GM10248 (cell line): Measurements from ENCODE around the gene UNCX.
"Not testable (repeated sequence)": the region's sequence is repeated elsewhere in the genome, so short reads cannot be mapped to it uniquely, and the experiment has no call there.

Source experiments
- CTCF ChIA-PET: fragments of 300-600 bp; sonication (Branson Sonifier 250); formaldehyde crosslinking; extraction: SDS; loops from one replicate; lab custom pipeline; 2021; ENCODE audit warnings: antibody characterized with exemption; lab: Yijun Ruan, JAX
- POLR2A ChIA-PET: fragments of 350-650 bp; sonication (Branson Sonifier 250); formaldehyde crosslinking; extraction: SDS; loops from one replicate; lab custom pipeline; 2020; ENCODE audit warnings: antibody characterized with exemption; lab: Yijun Ruan, JAX
- DNase-seq: peaks from one replicate; pipeline ENCODE4 v3.0.0; 2012; ENCODE audit errors: extremely low spot score
- TF ChIP-seq, protein P1 (sequence below): IDR thresholded peaks from 2 replicates; pipeline ENCODE4 v1.5.1; 2012; ENCODE audit warnings: mild to moderate bottlenecking, low read depth; ENCODE audit errors: extremely low read depth, missing control alignments, control extremely low read depth

Gene UNCX

DNA sequence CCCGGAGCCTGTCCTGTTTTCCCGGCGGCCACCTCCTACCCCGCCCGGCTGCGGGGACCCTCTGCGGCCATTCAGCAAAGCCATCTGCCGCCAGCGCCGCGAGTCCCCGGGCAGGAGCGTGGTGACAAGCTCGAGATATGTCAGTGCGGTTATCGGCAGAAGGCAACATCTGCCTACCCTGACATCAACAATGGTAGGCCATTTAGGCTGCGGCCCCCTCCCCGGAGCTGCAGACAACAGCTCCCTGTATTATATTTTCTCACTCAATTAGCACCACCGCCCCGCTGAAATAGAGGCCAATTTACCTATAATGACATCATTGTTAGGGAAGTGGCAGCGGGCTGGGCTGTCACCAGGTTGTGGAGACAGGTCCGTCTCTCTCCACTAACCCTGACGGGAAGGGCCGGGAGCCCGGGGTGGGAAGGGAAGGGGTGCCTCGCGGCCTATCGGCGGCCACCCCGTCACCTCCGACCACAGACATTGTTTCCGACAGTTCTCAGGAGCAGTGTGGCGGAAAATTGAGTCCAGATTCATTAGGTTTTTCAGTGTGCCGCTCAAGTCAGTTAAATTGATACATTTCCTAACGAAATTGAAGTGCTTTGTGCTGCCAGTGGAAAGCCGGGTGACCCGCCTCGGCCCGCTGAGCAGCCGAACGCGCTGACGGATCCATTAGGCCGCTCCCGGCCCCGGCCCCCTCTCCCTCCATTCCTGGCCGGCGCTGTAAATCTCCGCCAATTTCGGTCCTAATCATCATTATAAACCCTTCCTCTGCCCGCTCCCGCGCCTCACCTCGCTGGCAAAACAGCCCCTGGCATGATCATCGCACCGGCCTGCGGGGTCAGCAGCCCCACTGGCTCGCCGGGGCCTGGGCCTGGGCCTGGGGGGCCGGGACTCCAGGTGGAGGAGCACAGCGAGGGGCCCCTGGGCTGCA is 43.0 kb downstream of the UNCX start:
- no peak for DNase-seq
- TF ChIP-seq, protein P1, sequence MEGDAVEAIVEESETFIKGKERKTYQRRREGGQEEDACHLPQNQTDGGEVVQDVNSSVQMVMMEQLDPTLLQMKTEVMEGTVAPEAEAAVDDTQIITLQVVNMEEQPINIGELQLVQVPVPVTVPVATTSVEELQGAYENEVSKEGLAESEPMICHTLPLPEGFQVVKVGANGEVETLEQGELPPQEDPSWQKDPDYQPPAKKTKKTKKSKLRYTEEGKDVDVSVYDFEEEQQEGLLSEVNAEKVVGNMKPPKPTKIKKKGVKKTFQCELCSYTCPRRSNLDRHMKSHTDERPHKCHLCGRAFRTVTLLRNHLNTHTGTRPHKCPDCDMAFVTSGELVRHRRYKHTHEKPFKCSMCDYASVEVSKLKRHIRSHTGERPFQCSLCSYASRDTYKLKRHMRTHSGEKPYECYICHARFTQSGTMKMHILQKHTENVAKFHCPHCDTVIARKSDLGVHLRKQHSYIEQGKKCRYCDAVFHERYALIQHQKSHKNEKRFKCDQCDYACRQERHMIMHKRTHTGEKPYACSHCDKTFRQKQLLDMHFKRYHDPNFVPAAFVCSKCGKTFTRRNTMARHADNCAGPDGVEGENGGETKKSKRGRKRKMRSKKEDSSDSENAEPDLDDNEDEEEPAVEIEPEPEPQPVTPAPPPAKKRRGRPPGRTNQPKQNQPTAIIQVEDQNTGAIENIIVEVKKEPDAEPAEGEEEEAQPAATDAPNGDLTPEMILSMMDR = no peak
- ChIA-PET POLR2A (no interaction called here), CTCF (interaction anchor here (0.6 kb wide), 1 partner anchor 1299 kb away, joined by 3 read pairs; no protein-coding TSS in a partner anchor)

DNA sequence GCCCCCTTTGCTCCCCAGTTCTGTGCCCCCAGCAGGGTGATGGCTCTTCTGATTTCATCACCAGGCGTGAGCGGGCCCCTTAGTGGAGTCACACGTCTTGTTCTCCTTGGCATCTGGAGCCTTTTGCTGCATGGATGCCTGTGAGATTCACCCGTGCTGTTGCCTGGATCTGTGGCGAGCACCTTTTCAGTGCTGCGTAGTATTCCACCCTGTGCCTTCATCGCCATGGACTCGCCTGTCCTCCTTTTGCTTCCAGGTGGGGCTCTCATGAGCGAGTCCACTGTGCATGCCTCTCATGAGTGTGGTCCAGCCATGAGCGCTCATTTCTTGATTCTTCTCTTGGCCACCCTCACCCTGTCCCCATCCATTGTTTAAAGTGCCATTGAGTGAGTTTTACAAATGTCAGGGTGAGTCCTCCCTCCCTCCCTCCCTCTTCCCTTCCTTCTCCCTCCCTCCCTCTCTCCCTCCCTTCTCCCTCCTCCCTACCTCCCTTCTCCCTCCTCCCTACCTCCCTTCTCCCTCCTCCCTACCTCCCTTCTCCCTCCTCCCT is 44.0 kb downstream of the UNCX start:
- TF ChIP-seq, protein P1 = no peak
- ChIA-PET CTCF (no interaction called here), POLR2A (no interaction called here)
- no peak for DNase-seq

DNA sequence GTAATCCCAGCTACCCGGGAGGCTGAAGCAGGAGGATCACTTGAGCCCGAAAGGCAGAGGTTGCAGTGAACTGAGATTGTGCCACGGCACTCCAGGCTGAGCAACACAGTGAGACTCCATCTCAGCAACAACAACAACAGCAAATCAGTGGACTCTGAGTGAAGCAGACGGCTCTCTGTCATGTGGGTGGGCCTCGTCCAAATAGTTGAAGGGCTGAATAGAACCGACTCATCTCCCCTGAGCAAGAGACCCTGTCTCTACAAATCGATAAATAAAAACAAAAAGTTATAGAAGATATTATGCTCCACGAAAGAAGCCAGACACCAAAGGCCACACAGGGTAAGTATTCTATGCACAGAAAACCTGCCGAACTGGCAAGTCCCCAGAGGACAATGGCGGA is 45.9 kb downstream of the UNCX start:
- POLR2A ChIA-PET = no interaction called here
- CTCF ChIA-PET = no interaction called here
- TF ChIP-seq, protein P1 = no peak
- DNase-seq = no peak

DNA sequence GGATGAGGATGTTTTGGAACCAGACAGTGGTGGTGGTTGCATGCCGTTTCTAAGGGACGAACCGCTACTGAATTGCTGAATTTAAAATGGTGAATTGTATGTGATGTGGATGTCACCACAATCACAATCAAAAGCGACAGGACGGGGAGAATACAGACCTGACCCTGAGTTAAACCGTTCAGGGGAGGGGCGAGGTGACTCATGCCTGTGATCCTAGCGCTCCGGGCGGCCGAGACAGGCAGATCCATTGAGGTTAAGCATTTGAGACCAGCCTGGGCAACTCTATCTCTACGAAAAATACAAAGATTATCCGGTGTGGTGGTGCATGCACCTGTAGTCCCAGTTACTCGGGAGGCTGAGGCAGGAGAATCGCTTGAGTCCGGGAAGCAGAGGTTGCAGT is 46.4 kb downstream of the UNCX start:
- TF ChIP-seq, protein P1 = no peak
- CTCF ChIA-PET = no interaction called here
- no peak for DNase-seq
- POLR2A ChIA-PET = no interaction called here

DNA sequence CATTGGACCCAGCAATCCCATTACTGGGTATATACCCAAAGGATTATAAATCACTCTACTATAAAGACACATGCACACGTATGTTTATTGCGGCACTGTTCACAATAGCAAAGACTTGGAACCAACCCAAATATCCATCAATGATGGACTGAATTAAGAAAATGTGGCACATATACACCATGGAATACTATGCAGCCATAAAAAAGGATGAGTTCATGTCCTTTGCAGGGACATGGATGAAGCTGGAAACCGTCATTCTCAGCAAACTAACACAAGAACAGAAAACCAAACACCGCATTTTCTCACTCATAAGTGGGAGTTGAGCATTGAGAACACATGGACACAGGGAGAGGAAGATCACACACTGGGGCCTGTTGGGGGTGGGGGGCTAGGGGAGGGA is 47.2 kb downstream of the UNCX start:
- CTCF ChIA-PET, DNase-seq, POLR2A ChIA-PET: not testable (repeated sequence)

DNA sequence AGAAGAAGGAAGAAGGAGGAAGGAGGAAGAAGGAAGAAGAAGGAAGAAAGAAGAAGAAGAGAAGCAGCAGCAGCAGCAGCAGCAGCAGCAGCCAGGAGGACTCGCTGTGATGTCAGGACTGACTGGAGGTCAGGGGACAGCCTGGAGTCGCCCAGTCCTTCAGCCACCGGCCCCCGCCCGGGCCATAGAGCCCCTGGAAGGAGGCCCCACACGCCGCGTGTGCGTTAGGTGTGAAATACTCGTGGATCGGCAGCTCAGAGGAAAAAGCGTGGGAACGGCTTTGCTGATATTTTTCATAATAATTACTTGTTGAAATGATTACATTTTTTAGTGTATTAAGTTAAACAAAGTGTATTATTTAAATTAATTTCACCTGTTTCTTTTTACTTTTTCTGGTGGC is 48.4 kb downstream of the UNCX start:
- ChIA-PET CTCF (no interaction called here), POLR2A (no interaction called here)
- no peak for DNase-seq
- TF ChIP-seq, protein P1 = no peak

DNA sequence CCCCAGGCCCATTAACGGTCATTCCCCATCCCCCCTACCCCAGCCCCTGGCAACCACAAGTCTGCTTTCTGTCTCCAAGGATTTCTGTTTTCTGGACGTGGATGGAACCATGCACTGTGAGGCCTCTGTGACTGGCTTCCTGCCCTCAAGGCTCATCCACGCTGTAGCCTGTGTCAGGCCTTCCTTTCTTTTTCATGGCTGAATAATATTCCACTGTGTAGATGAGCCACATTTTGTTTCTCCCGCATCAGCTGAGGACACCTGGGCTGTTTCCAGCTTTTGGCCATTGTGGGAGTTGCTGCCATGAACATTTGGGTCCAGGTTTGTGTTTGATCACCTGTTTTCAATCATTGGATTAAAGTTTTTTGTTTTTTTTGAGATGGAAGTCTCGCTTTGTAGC is 50.0 kb downstream of the UNCX start:
- ChIA-PET POLR2A (no interaction called here), CTCF (no interaction called here)
- TF ChIP-seq, protein P1 = no peak
- DNase-seq = no peak
